Measurements from ENCODE around the gene SLAMF6. TPM values are rescaled to one million over a fixed set of nuclear protein-coding genes. Genes with fewer than 3 reads are reported as not detected.

Gene SLAMF6
- total RNA-seq, 1 experiment from 2014 or later, result not detected

DNA sequence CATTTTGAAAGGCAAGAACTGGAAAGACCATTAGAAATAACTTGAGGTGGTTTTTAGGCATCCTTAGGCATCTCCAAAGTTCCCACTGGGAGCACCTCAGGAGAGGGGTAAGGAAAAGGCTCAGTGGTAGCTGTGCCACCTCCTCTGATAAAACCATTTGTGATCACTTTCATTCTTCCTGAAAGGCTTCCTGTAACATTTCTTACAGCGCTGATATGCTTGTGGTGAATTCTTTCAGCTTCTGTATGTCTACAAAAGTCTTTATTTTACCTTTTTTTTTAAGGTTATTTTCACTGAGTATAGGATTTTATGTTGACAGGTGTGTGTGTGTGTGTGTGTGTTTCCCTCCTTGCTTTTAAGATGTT lies 67.9 kb downstream of the SLAMF6 start:
- CTCF ChIA-PET, result interaction anchor here (0.7 kb wide), 1 partner anchor 594 kb away, joined by 3 read pairs; no protein-coding TSS in a partner anchor
- no TSS peak for BruUV-seq (replicated peaks)
- no peaks in the 10 kb centered on the region for H3K4me1 Mint-ChIP-seq (ENCODE audit: low read depth, unreplicated experiment)
- H3K27ac Mint-ChIP-seq (ENCODE audit: unreplicated experiment), result no peak overlapping the region
- no peak overlapping the region for H3K4me3 Mint-ChIP-seq (ENCODE audit: low read depth, unreplicated experiment)
- intact Hi-C loops (cut with micrococcal nuclease; ENCODE audit: unreplicated experiment), result no loop called here
- no peak for DNase-seq
- H3K27me3 Mint-ChIP-seq (ENCODE audit: unreplicated experiment), result peaks cover 15% of the 10 kb centered on the region
- no peaks in the 10 kb centered on the region for H3K9me3 Mint-ChIP-seq (ENCODE audit: low read depth, unreplicated experiment)
- no peak for TF ChIP-seq CTCF (IDR thresholded peaks at IDR 0.05; ENCODE audit: unreplicated experiment)
- no peaks in the 10 kb centered on the region for H3K36me3 Mint-ChIP-seq (ENCODE audit: insufficient read depth, unreplicated experiment)

DNA sequence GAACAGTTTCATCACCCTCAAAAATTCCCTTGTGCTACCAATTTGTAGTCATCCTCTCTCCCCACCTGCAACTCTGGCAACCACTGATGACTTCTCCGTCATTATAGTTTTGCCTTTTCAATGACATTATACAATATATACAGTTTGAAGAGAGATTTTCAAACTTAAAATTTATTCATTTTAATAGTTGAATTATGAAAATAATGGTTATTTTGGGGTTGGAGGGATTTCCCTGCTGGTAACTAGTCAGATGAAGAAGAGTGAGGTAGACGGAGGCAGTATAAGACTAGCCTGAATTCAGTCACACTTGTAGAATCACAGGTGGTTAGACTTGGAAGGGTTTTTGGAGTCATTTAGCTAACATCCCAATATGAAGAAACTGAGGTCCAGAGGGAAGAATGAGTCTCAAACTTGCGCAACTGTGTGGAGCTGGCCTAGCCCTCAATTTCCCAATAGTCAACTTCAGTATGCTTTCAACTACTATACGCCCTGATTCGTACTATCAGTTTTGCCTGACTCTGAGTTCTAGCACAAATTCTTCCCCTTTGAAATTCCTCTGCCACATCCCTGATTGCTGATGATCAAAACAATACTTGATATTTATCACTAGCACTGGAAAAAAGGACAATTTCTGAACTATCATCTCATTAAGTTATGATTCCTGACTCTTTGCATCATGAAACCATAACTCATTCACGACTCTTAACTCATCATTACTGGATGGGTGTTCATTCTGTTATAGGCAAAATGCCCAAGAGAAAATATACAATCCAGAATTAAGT lies 68.5 kb downstream of the SLAMF6 start:
- no peaks in the 10 kb centered on the region for H3K36me3 Mint-ChIP-seq (ENCODE audit: insufficient read depth, unreplicated experiment)
- TF ChIP-seq CTCF (IDR thresholded peaks at IDR 0.05; ENCODE audit: unreplicated experiment), result no peak
- intact Hi-C loops (cut with micrococcal nuclease; ENCODE audit: unreplicated experiment), result no loop called here
- peaks cover 15% of the 10 kb centered on the region for H3K27me3 Mint-ChIP-seq (ENCODE audit: unreplicated experiment)
- no peak overlapping the region for H3K4me3 Mint-ChIP-seq (ENCODE audit: low read depth, unreplicated experiment)
- no peak overlapping the region for H3K27ac Mint-ChIP-seq (ENCODE audit: unreplicated experiment)
- no peak for DNase-seq
- CTCF ChIA-PET, result no interaction called here
- no peaks in the 10 kb centered on the region for H3K9me3 Mint-ChIP-seq (ENCODE audit: low read depth, unreplicated experiment)
- BruUV-seq (replicated peaks), result no TSS peak
- no peaks in the 10 kb centered on the region for H3K4me1 Mint-ChIP-seq (ENCODE audit: low read depth, unreplicated experiment)

DNA sequence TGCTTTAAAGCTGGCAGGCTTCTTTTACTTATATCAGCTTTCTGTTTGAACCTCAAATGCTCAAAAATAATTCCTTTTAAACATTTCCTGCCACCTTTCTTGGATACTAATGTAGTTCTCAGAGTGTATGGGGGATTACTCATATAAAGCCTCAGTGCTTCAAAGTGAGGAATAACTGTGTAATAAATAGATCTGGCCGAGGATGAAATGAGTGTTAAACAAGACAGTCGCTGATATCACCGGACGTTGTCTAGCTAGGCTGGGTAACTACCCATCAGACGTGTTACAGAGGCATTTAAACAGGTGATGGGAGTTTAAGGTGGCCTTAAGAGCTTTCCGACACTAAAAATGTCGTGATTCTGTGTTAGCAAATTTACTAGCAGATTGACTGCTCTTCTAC lies 69.6 kb downstream of the SLAMF6 start:
- CTCF ChIA-PET, result no interaction called here
- H3K4me3 Mint-ChIP-seq (ENCODE audit: low read depth, unreplicated experiment), result no peak overlapping the region

DNA sequence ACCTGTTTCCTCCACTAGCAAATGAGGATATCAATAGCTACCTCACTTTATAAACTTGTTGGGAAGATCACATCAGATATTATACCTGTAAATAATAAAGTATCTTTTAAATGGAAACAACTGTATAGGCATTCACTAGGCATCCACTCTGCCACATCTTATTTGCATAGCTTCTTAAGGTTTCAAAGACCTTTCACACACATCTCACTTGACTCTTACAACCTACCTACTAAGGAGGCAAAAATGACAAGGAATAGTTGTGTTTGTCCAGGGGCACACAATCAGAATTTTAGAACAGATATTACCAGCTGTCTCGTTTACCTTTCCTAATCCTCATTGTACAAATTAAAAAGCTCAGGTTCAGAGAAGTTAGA lies 71.2 kb downstream of the SLAMF6 start:
- DNase-seq, result no peak
- BruUV-seq (replicated peaks), result no TSS peak
- H3K4me1 Mint-ChIP-seq (ENCODE audit: low read depth, unreplicated experiment), result no peaks in the 10 kb centered on the region
- no peaks in the 10 kb centered on the region for H3K36me3 Mint-ChIP-seq (ENCODE audit: insufficient read depth, unreplicated experiment)
- TF ChIP-seq CTCF (IDR thresholded peaks at IDR 0.05; ENCODE audit: unreplicated experiment), result no peak
- CTCF ChIA-PET, result interaction anchor here (0.8 to 1.1 kb wide), 2 partner anchors 11 to 20 kb away, joined by 3 to 4 read pairs; no protein-coding TSS in a partner anchor
- no peak overlapping the region for H3K27ac Mint-ChIP-seq (ENCODE audit: unreplicated experiment)
- H3K27me3 Mint-ChIP-seq (ENCODE audit: unreplicated experiment), result no peaks in the 10 kb centered on the region
- no peaks in the 10 kb centered on the region for H3K9me3 Mint-ChIP-seq (ENCODE audit: low read depth, unreplicated experiment)
- intact Hi-C loops (cut with micrococcal nuclease; ENCODE audit: unreplicated experiment), result no loop called here
- no peak overlapping the region for H3K4me3 Mint-ChIP-seq (ENCODE audit: low read depth, unreplicated experiment)

More for the DNA sequence above, 69.6 kb downstream of the SLAMF6 start:
- Mint-ChIP-seq H3K36me3 (ENCODE audit: insufficient read depth, unreplicated experiment) (no peaks in the 10 kb centered on the region), H3K27ac (ENCODE audit: unreplicated experiment) (no peak overlapping the region), H3K4me1 (ENCODE audit: low read depth, unreplicated experiment) (no peaks in the 10 kb centered on the region), H3K27me3 (ENCODE audit: unreplicated experiment) (peaks cover 10% of the 10 kb centered on the region), H3K9me3 (ENCODE audit: low read depth, unreplicated experiment) (no peaks in the 10 kb centered on the region)
- no TSS peak for BruUV-seq (replicated peaks)
- DNase-seq, result no peak
- no peak for TF ChIP-seq CTCF (IDR thresholded peaks at IDR 0.05; ENCODE audit: unreplicated experiment)
- intact Hi-C loops (cut with micrococcal nuclease; ENCODE audit: unreplicated experiment), result no loop called here
